ENCODE measurements around the gene ATAD2B. TPM values are rescaled to one million over a fixed set of nuclear protein-coding genes. Genes with fewer than 3 reads are reported as not detected.

Gene ATAD2B
- total RNA-seq, 1 donor from 2014 or later, result 8.4 TPM

DNA sequence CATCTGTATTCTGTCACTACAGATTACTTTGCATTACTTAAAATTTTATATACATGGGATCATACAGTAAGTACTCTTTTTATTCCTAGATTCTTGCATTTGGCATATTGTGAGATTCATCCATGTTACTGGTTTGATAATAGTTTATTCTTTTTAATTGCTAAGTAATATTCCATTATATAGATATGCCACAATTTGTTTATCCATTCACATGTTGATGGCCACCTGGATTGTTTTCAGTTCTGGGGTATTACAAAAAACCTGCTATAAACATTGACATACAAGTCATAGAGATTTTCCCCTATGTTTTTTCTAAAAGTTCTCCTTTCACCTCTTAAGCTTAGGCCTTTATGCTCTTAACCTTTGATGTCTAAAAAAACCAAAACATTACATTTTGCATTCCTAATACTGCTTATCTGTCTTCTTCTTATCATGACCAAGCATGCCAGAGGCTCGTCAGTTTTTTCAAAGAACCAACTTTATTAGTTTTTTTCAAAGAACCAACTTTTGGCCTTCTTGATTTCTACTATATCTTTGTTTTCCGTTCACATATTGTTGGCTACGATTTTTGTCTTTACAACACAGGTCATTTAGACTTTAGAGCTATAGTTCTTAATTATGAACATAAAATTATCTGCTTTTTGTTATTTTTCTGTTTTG lies 86.9 kb downstream of the ATAD2B start:
- Histone ChIP-seq H3K4me3 (no peak overlapping the region), H3K27me3 (no peaks in the 10 kb centered on the region), H3K9me3 (peaks cover 0 to 9% of the 10 kb centered on the region in 2 donors), H3K36me3 (peaks cover 3 to 11% of the 10 kb centered on the region in 2 donors), H3K27ac (no peak overlapping the region), H3K4me1 (peaks cover 0 to 4% of the 10 kb centered on the region in 2 donors)
- TF ChIP-seq, protein P1, sequence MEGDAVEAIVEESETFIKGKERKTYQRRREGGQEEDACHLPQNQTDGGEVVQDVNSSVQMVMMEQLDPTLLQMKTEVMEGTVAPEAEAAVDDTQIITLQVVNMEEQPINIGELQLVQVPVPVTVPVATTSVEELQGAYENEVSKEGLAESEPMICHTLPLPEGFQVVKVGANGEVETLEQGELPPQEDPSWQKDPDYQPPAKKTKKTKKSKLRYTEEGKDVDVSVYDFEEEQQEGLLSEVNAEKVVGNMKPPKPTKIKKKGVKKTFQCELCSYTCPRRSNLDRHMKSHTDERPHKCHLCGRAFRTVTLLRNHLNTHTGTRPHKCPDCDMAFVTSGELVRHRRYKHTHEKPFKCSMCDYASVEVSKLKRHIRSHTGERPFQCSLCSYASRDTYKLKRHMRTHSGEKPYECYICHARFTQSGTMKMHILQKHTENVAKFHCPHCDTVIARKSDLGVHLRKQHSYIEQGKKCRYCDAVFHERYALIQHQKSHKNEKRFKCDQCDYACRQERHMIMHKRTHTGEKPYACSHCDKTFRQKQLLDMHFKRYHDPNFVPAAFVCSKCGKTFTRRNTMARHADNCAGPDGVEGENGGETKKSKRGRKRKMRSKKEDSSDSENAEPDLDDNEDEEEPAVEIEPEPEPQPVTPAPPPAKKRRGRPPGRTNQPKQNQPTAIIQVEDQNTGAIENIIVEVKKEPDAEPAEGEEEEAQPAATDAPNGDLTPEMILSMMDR (IDR thresholded peaks at IDR 0.05), result no peak
- intact Hi-C loops (cut with DNase I), result no loop called here
- no peak for DNase-seq (ENCODE audit: low spot score in 2 of 2)

DNA sequence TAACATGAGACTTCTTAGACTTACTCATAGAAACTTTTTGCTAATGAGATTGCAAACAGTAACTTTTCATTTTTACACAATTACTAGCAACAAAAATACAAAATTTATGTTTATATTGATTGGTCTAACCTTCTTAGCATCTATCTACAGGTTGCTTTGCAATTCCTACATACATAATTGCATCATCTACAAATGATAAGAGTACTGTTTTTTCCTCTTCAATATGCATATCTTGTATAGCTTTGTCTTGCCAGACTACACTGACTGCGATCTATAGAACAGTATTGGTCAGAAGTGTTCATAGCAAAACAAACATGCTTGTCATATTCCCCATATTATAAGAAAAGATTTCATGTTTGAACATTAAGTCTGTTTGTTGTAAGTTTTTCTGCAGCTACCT lies 87.9 kb downstream of the ATAD2B start:
- H3K4me3 ChIP-seq, result no peak overlapping the region
- H3K9me3 ChIP-seq, result no peaks in the 10 kb centered on the region
- peaks cover 0 to 4% of the 10 kb centered on the region in 2 donors for H3K4me1 ChIP-seq
- peaks cover 3 to 7% of the 10 kb centered on the region in 2 donors for H3K36me3 ChIP-seq
- intact Hi-C loops (cut with DNase I), result no loop called here
- no peaks in the 10 kb centered on the region for H3K27me3 ChIP-seq
- H3K27ac ChIP-seq, result no peak overlapping the region
- TF ChIP-seq, protein P1 (IDR thresholded peaks at IDR 0.05), result no peak
- no peak for DNase-seq (ENCODE audit: low spot score in 2 of 2)

DNA sequence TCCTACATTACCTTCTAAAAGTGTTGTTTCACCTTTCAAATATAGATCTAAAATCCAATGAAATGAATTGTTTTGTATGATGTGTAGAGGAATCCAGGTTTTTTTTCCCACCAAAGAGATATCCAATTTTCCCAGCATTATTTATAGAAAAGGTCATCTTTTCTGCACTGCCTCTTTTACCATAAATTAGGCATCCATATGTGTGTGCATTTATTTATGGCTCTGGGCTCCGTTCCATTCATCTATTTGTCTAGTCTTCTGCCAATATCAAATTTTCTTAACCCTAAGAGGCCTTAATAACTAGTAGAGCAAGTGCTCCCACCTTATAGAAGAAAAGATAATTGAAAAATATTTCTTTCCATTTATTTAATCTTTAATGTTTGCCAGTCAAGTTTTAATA lies 88.3 kb downstream of the ATAD2B start:
- Histone ChIP-seq H3K9me3 (no peaks in the 10 kb centered on the region), H3K27me3 (no peaks in the 10 kb centered on the region), H3K4me1 (peaks cover 0 to 4% of the 10 kb centered on the region in 2 donors), H3K36me3 (peaks cover 3 to 7% of the 10 kb centered on the region in 2 donors), H3K4me3 (no peak overlapping the region), H3K27ac (no peak overlapping the region)
- TF ChIP-seq, protein P1 (IDR thresholded peaks at IDR 0.05), result no peak
- no peak for DNase-seq (ENCODE audit: low spot score in 2 of 2)
- intact Hi-C loops (cut with DNase I), result no loop called here

DNA sequence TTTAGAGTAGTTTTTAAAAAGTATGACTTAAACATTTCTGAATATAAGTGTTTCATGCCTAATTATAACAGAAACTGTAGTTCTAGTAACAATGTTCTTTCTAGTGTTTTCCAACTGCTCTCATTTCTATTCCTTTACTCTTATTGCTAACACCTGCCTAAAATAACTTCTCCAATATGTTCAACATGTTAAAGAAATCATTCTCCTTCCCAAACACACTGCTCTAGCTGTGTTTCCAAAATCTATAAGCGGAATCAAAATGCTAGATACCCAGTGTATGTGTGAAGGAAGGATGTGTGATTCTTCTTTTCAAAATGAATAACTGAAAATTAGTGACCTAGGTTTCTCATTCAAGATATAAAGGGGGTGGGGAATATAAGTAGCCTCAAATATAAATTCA lies 89.1 kb downstream of the ATAD2B start:
- intact Hi-C loops (cut with DNase I), result no loop called here
- Histone ChIP-seq H3K4me1 (no peaks in the 10 kb centered on the region), H3K36me3 (peaks cover 3 to 7% of the 10 kb centered on the region in 2 donors)

DNA sequence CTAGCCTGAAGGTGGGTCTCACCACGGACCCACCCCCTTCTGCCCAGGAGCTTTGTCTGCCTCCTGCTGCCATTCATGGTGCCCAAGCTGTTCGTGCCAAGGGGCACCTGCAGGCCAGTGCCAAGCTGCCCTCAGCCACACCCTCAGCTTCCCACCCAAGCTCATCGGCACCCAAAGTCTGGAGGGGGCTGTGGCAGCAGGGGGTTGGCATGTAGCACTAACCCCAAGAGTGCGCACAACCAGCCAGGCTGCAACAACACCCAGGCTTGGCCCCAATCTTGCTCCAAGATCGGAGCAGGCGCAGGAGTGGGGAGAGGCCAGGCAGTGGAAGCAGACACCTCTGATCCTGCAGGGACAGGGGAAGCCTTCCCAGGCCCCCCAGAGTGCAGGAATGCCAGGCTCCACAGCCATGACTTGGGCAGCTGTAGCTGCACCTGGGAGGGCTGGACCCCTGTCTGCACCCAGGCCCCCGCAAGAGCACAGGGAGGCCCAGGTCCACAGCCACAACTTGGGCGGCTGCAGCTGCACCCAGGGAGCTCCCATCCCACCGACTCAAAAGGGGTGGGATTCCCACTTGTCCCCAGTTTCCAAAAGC lies 89.9 kb downstream of the ATAD2B start:
- Histone ChIP-seq H3K4me1 (no peaks in the 10 kb centered on the region), H3K27me3 (no peaks in the 10 kb centered on the region), H3K36me3 (peaks cover 3 to 7% of the 10 kb centered on the region in 2 donors), H3K27ac (no peak overlapping the region), H3K4me3 (no peak overlapping the region), H3K9me3 (no peaks in the 10 kb centered on the region)
- intact Hi-C loops (cut with DNase I), result no loop called here
- no peak for DNase-seq (ENCODE audit: low spot score in 2 of 2)
- TF ChIP-seq, protein P1 (IDR thresholded peaks at IDR 0.05), result no peak

More for the DNA sequence above, 89.1 kb downstream of the ATAD2B start:
- Histone ChIP-seq H3K9me3 (no peaks in the 10 kb centered on the region), H3K27me3 (no peaks in the 10 kb centered on the region), H3K4me3 (no peak overlapping the region), H3K27ac (no peak overlapping the region)
- DNase-seq (ENCODE audit: low spot score in 2 of 2), result no peak
- TF ChIP-seq, protein P1 (IDR thresholded peaks at IDR 0.05), result no peak

Measured in ascending aorta (tissue), 2 donors.